HepG2 (cell line): ENCODE data around the gene SPOCD1. TPM values are rescaled to one million over a fixed set of nuclear protein-coding genes. Genes with fewer than 3 reads are reported as not detected.
A peak's percentile ranks its signal among the peaks of the same experiment; 100 is the strongest.

ENCODE experiments used
- BRF2 ChIP-seq: sonication (generic); formaldehyde crosslinking; IDR thresholded peaks from 2 replicates; pipeline ENCODE4 v1.8.1; 2022; ENCODE audit warnings: mild to moderate bottlenecking, missing genetic modification reagents
- CSRNP1 ChIP-seq: sonication (generic); formaldehyde crosslinking; IDR thresholded peaks from 2 replicates; pipeline ENCODE4 v1.8.1; 2023; ENCODE audit warnings: mild to moderate bottlenecking, missing genetic modification reagents
- GTF3A ChIP-seq: sonication (generic); formaldehyde crosslinking; conservative IDR thresholded peaks from 2 replicates; pipeline ENCODE4 v1.4.0; 2020; ENCODE audit warnings: mild to moderate bottlenecking, missing genetic modification reagents
- HNRNPH1 ChIP-seq: fragments of 200-400 bp; formaldehyde crosslinking; optimal IDR thresholded peaks from 2 replicates; pipeline ENCODE3; 2017; ENCODE audit warnings: mild to moderate bottlenecking, low read depth, low read length
- HNRNPK ChIP-seq: fragments of 200-400 bp; formaldehyde crosslinking; IDR thresholded peaks from 2 replicates; pipeline ENCODE4 v1.6.1; 2018; ENCODE audit warnings: low read length, low read depth, moderate library complexity, mild to moderate bottlenecking; ENCODE audit not compliant: poor library complexity, severe bottlenecking
- KDM1A ChIP-seq: IDR thresholded peaks from 2 replicates; pipeline ENCODE4 v1.6.1; 2016; ENCODE audit warnings: missing compliant biosample characterization
- KDM2A ChIP-seq: sonication (generic); formaldehyde crosslinking; IDR thresholded peaks from 2 replicates; pipeline ENCODE4 v1.4.0; 2020; ENCODE audit warnings: low read depth, missing genetic modification reagents, borderline replicate concordance
- MAX ChIP-seq: IDR thresholded peaks from 2 replicates; pipeline ENCODE4 v1.6.1; 2012; ENCODE audit warnings: inconsistent platforms
- RBFOX2 ChIP-seq: fragments of 200-400 bp; formaldehyde crosslinking; IDR thresholded peaks from 2 replicates; pipeline ENCODE4 v1.6.1; 2017; ENCODE audit warnings: low read depth, mild to moderate bottlenecking, low read length
- RBM39 ChIP-seq: fragments of 200-400 bp; formaldehyde crosslinking; IDR thresholded peaks from one replicate; pipeline ENCODE4 v1.6.1; 2018; ENCODE audit warnings: antibody characterized with exemption, mild to moderate bottlenecking, low read depth, low read length; ENCODE audit not compliant: poor library complexity, severe bottlenecking
- REPIN1 ChIP-seq: sonication (generic); formaldehyde crosslinking; IDR thresholded peaks from 2 replicates; pipeline ENCODE4 v1.8.0; 2022; ENCODE audit warnings: missing genetic modification reagents, low read depth, mild to moderate bottlenecking, borderline replicate concordance
- TRIM22 ChIP-seq: fragments of 450-650 bp; IDR thresholded peaks from 2 replicates; pipeline ENCODE4 v1.6.1; 2017
- ZBTB7A ChIP-seq: sonication (generic); formaldehyde crosslinking; IDR thresholded peaks from 2 replicates; pipeline ENCODE4 v1.8.0; 2022; ENCODE audit warnings: mild to moderate bottlenecking, missing genetic modification reagents
- ZFY ChIP-seq: sonication (generic); formaldehyde crosslinking; IDR thresholded peaks from 2 replicates; pipeline ENCODE4 v1.4.0; 2020; ENCODE audit warnings: missing genetic modification reagents
- ZNF142 ChIP-seq: sonication (generic); formaldehyde crosslinking; IDR thresholded peaks from 2 replicates; pipeline ENCODE4 v1.4.0; 2020; ENCODE audit warnings: missing genetic modification reagents
- ZNF350 ChIP-seq: sonication (generic); formaldehyde crosslinking; IDR thresholded peaks from 2 replicates; pipeline ENCODE4 v1.4.0; 2020; ENCODE audit warnings: mild to moderate bottlenecking, low read depth, missing genetic modification reagents, borderline replicate concordance
- ZNF441 ChIP-seq: sonication (generic); formaldehyde crosslinking; IDR thresholded peaks from 2 replicates; pipeline ENCODE4 v1.7.0; 2021; ENCODE audit warnings: missing genetic modification reagents, borderline replicate concordance
- ZNF792 ChIP-seq: IDR thresholded peaks from 2 replicates; pipeline ENCODE4 v1.6.1; 2016
- ZSCAN20 ChIP-seq: sonication (generic); formaldehyde crosslinking; IDR thresholded peaks from 2 replicates; pipeline ENCODE4 v1.4.0; 2020; ENCODE audit warnings: missing genetic modification reagents, mild to moderate bottlenecking, borderline replicate concordance
- polyA plus RNA-seq, 8 experiments: library from polyadenylated mRNA; depleted of rRNA in 3 of 8; stranded (reverse) in 7 of 8; unstranded in 1 of 8; fragments of >200 nt; fragmentation: Illumina TruSeq in 4 of 8; extraction: Trizol in 4 of 8; gene quantifications; 2 replicates each; pipeline versions ENCODE4 v1.2.1 to v1.2.3, GENCODE V29; 2011 to 2016; ENCODE audit warnings: low read depth in 4 of 8, missing spikeins in 1 of 8, mixed read lengths in 1 of 8; ENCODE audit not compliant: insufficient read depth in 1 of 8
- total RNA-seq, 5 experiments: library from RNA; depleted of rRNA; stranded (reverse); fragments of >200 nt; fragmentation: Illumina TruSeq; extraction: Trizol; gene quantifications; 2 replicates each; pipeline ENCODE4 v1.2.3, GENCODE V29; 2016; ENCODE audit warnings: low read depth in 1 of 5

SPOCD1 gene
- total and polyA plus RNA-seq, 2 of the 13 experiments (the other 11 are each of a cell fraction or from before 2014, with no cell fraction given): 0.24 to 0.29 TPM

DNA sequence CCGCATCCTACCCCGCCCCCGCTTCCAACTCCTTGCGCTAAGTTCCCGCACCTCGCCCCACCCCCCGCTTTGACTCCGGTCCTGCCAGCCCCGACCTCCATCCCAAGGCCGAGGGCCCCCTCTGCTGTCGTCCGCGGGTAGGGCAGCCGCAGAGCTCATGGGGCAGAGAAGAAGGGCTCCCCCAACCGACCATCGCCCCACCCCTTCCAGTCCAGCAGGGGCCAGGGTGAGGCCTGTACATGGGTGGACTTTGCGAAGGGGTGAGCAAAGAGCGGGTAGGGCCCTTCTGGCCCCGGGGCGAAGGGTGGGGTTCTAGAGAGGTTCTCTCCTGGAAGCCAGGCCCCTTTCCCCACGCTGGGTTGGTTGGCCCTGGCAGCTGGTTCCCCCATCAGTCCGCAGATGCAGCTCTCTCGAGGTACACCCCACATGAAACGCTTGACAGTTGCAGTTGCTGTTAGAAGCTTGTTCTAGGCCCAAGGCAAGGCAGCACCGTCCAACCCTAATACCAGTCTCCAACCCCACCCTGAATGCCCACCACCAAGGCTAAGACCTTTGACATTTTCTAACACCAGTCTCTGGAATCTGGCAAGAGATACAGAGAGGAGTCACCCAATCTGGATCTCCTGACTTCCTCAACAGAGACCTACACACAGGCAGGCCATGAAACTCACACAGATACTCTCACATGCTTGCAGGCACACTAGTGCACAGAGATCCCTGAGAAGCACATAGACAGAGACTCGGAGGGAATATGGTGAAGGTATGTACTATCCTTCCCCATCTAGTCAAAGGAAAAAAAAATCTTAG, 26.4 kb downstream of the SPOCD1 start (continued):
- TF ChIP-seq RBM39 (peak; percentile 65), KDM2A (CRISPR knock-in tag) (peak; percentile 55; the same call in 1 of the 2 replicates), ZFY (0 out of 2 replicates have a peak, but pooled peaks have one; percentile 26), KDM1A (no peak; the same call in 1 of the 2 replicates), ZNF441 (CRISPR knock-in tag) (no peak), ZNF792 (CRISPR knock-in tag) (peak; percentile 50; the same call in 1 of the 2 replicates), GTF3A (CRISPR knock-in tag) (0 out of 2 replicates have a peak, but pooled peaks have one; percentile 58), ZNF142 (CRISPR knock-in tag) (no peak), HNRNPH1 (no peak), ZBTB7A (CRISPR knock-in tag) (no peak), BRF2 (CRISPR knock-in tag) (no peak), RBFOX2 (no peak), TRIM22 (no peak), MAX (peak; percentile 26; the same call in 1 of the 2 replicates), ZSCAN20 (CRISPR knock-in tag) (no peak), HNRNPK (peak; percentile 80), CSRNP1 (CRISPR knock-in tag) (no peak), REPIN1 (CRISPR knock-in tag) (no peak), ZNF350 (CRISPR knock-in tag) (no peak)
